ENCODE measurements around the gene SERINC3. TPM values are rescaled to one million over a fixed set of nuclear protein-coding genes. Genes with fewer than 3 reads are reported as not detected.

The SERINC3 gene
- total and polyA plus RNA-seq, 2 of the 13 experiments (the other 11 are each of a cell fraction or from before 2014, with no cell fraction given): 82.0 to 226 TPM

GRCh38 chr20:44475694-44476560 lies 45.9 kb downstream of the SERINC3 start, which contains the start of gene TTPAL (continued):
- peak; percentile 91 for TF ChIP-seq ZNF768 (CRISPR knock-in tag; IDR thresholded peaks at IDR 0.05)
- TF ChIP-seq CSRNP2 (CRISPR knock-in tag; conservative IDR thresholded peaks at IDR 0.05; ENCODE audit: low read depth): 0 out of 2 replicates have a peak, but pooled peaks have one; percentile 48
- TF ChIP-seq ZSCAN31 (CRISPR knock-in tag; IDR thresholded peaks at IDR 0.05; ENCODE audit: low read depth): peak; percentile 97
- TF ChIP-seq ZNF766 (CRISPR knock-in tag; IDR thresholded peaks at IDR 0.05; ENCODE audit: borderline replicate concordance): peak; percentile 79
- TF ChIP-seq SRF (IDR thresholded peaks at IDR 0.05; ENCODE audit: low read depth, low read length): 0 out of 2 replicates have a peak, but pooled peaks have one; percentile 17
- peak; percentile 94 for TF ChIP-seq HINFP (CRISPR knock-in tag; IDR thresholded peaks at IDR 0.05; ENCODE audit: low read depth)
- peak; percentile 98 for TF ChIP-seq ARHGAP35 (CRISPR knock-in tag; IDR thresholded peaks at IDR 0.05; ENCODE audit: borderline replicate concordance)
- TF ChIP-seq NFYB (CRISPR knock-in tag; IDR thresholded peaks at IDR 0.05): peak; percentile 57; the same call in 1 of the 2 replicates
- peak; percentile 99 for TF ChIP-seq MTERF4 (CRISPR knock-in tag; IDR thresholded peaks at IDR 0.05)
- peak; percentile 70 for TF ChIP-seq IKZF4 (CRISPR knock-in tag; IDR thresholded peaks at IDR 0.05; ENCODE audit: borderline replicate concordance, low read depth, not compliant biosample characterization)
- peak; percentile 46 for TF ChIP-seq POLR2AphosphoS2 (IDR thresholded peaks at IDR 0.05; ENCODE audit: low read depth, low read length)
- TF ChIP-seq DPF2 (CRISPR knock-in tag; IDR thresholded peaks at IDR 0.05; ENCODE audit: borderline replicate concordance, low read depth): no peak
- peak; percentile 98 for TF ChIP-seq ZZZ3 (CRISPR knock-in tag; IDR thresholded peaks at IDR 0.05; ENCODE audit: borderline replicate concordance)
- peak; percentile 78 for TF ChIP-seq MAZ (IDR thresholded peaks at IDR 0.05; ENCODE audit: borderline replicate concordance, low read depth, low read length)
- TF ChIP-seq MAZ (CRISPR knock-in tag; IDR thresholded peaks at IDR 0.05; ENCODE audit: low read depth): peak; percentile 99
- peak; percentile 95; the same call in 1 of the 2 replicates for TF ChIP-seq ZNF790 (CRISPR knock-in tag; IDR thresholded peaks at IDR 0.05; ENCODE audit: borderline replicate concordance)
- peak; percentile 97; the same call in 1 of the 2 replicates for TF ChIP-seq ZNF235 (CRISPR knock-in tag; IDR thresholded peaks at IDR 0.05; ENCODE audit: borderline replicate concordance)
- TF ChIP-seq ZBTB10 (CRISPR knock-in tag; IDR thresholded peaks at IDR 0.05; ENCODE audit: borderline replicate concordance): peak; percentile 31; the same call in 1 of the 2 replicates
- TF ChIP-seq ZNF350 (CRISPR knock-in tag; IDR thresholded peaks at IDR 0.05; ENCODE audit: borderline replicate concordance, low read depth): peak; percentile 87; the same call in 1 of the 2 replicates
